Mesenchymal stem cell (in vitro differentiated cells and primary cell): ENCODE results near the gene HAL.

Source experiments
- DNase-seq: peaks from one replicate; pipeline ENCODE4 v3.0.0-alpha.2; 2013
- H2AFZ ChIP-seq: one replicate; pipeline ENCODE4 v1.6.1; 2013; ENCODE audit warnings: low read depth, mild to moderate bottlenecking, control low read depth, inconsistent platforms, low read length, moderate library complexity
- H2AK5ac ChIP-seq: 2 replicates; pipeline ENCODE4 v1.6.1; 2013; ENCODE audit warnings: low read length, moderate library complexity, mild to moderate bottlenecking, inconsistent platforms; ENCODE audit not compliant: severe bottlenecking
- H2BK120ac ChIP-seq: one replicate; pipeline ENCODE4 v1.6.1; 2013; ENCODE audit warnings: low read depth, mild to moderate bottlenecking, inconsistent platforms, low read length, moderate library complexity
- H2BK12ac ChIP-seq, 2 experiments: one replicate each; pipeline ENCODE4 v1.6.1; 2013; ENCODE audit warnings: inconsistent platforms in 2 of 2, low read length in 2 of 2, mild to moderate bottlenecking in 2 of 2, moderate library complexity in 2 of 2, control low read depth in 1 of 2
- H2BK15ac ChIP-seq: one replicate; pipeline ENCODE4 v1.6.1; 2013; ENCODE audit warnings: mild to moderate bottlenecking, low read depth, inconsistent platforms; ENCODE audit not compliant: poor library complexity, severe bottlenecking
- H2BK5ac ChIP-seq: 2 replicates; pipeline ENCODE4 v1.6.1; 2013; ENCODE audit warnings: low read depth, mild to moderate bottlenecking, low read length, control low read depth, inconsistent platforms; ENCODE audit not compliant: poor library complexity, severe bottlenecking
- H3K14ac ChIP-seq, 2 experiments: one replicate each; pipeline ENCODE4 v1.6.1; 2013; ENCODE audit warnings: inconsistent platforms in 2 of 2, low read length in 2 of 2, control low read depth in 1 of 2, mild to moderate bottlenecking in 1 of 2, moderate library complexity in 1 of 2
- H3K18ac ChIP-seq, 2 experiments: one replicate each; pipeline ENCODE4 v1.6.1; 2013; ENCODE audit warnings: inconsistent platforms in 2 of 2, low read length in 2 of 2, control low read depth in 1 of 2, low read depth in 1 of 2, mild to moderate bottlenecking in 1 of 2
- H3K23ac ChIP-seq, 2 experiments: one replicate each; pipeline ENCODE4 v1.6.1; 2013; ENCODE audit warnings: inconsistent platforms in 2 of 2, low read length in 2 of 2, mild to moderate bottlenecking in 2 of 2, moderate library complexity in 2 of 2, control low read depth in 1 of 2
- H3K27ac ChIP-seq: 2 replicates; pipeline ENCODE4 v1.5.1; 2013; ENCODE audit warnings: mild to moderate bottlenecking, moderate library complexity, low read length, control low read depth, inconsistent platforms; ENCODE audit not compliant: poor library complexity, severe bottlenecking
- H3K27me3 ChIP-seq, 2 experiments: 2 replicates each; pipeline versions ENCODE4 v1.6.1 to v1.7.0; 2013; ENCODE audit warnings: low read length in 2 of 2, mild to moderate bottlenecking in 2 of 2, moderate library complexity in 2 of 2, control low read depth in 1 of 2, inconsistent platforms in 1 of 2; ENCODE audit not compliant: control insufficient read depth in 1 of 2, insufficient read depth in 1 of 2
- H3K36me3 ChIP-seq, 2 experiments: 2 replicates each; pipeline versions ENCODE4 v1.6.1 to v1.7.0; 2013; ENCODE audit warnings: low read length in 2 of 2, control low read depth in 1 of 2, inconsistent platforms in 1 of 2, low read depth in 1 of 2, mild to moderate bottlenecking in 1 of 2; ENCODE audit not compliant: insufficient read depth in 2 of 2, control insufficient read depth in 1 of 2
- H3K4ac ChIP-seq, 2 experiments: one replicate each; pipeline ENCODE4 v1.6.1; 2013; ENCODE audit warnings: inconsistent platforms in 2 of 2, low read length in 2 of 2, mild to moderate bottlenecking in 2 of 2, moderate library complexity in 2 of 2, control low read depth in 1 of 2, low read depth in 1 of 2
- H3K4me1 ChIP-seq: 2 replicates; pipeline ENCODE4 v1.6.1; 2013; ENCODE audit warnings: low read depth, low read length, control low read depth; ENCODE audit not compliant: control insufficient read depth, insufficient read depth
- H3K4me2 ChIP-seq: 2 replicates; pipeline ENCODE4 v1.6.1; 2013; ENCODE audit warnings: low read length, mild to moderate bottlenecking, inconsistent platforms; ENCODE audit not compliant: poor library complexity, severe bottlenecking
- H3K4me3 ChIP-seq, 2 experiments: 2 replicates each; pipeline versions ENCODE4 v1.5.1 to v1.7.0; 2013; ENCODE audit warnings: low read length in 2 of 2, mild to moderate bottlenecking in 2 of 2, control low read depth in 1 of 2, low read depth in 1 of 2; ENCODE audit not compliant: insufficient read depth in 1 of 2
- H3K79me1 ChIP-seq: replicated peaks from 2 replicates; pipeline ENCODE4 v1.6.1; 2013; ENCODE audit warnings: mild to moderate bottlenecking, control low read depth, low read length, inconsistent platforms; ENCODE audit not compliant: poor library complexity, severe bottlenecking
- H3K9ac ChIP-seq: 2 replicates; pipeline ENCODE4 v1.7.0; 2013; ENCODE audit warnings: mild to moderate bottlenecking, low read length, moderate library complexity
- H3K9me3 ChIP-seq: 2 replicates; pipeline ENCODE4 v1.7.0; 2013; ENCODE audit warnings: mild to moderate bottlenecking, low read length; ENCODE audit not compliant: control insufficient read depth
- H4K8ac ChIP-seq: one replicate; pipeline ENCODE4 v1.6.1; 2013; ENCODE audit warnings: inconsistent platforms, mild to moderate bottlenecking, low read length, moderate library complexity
- H4K91ac ChIP-seq: one replicate; pipeline ENCODE4 v1.6.1; 2013; ENCODE audit warnings: mild to moderate bottlenecking, low read length, inconsistent platforms
- WGBS: methylation state at CpG from one replicate; pipeline ENCODE4 v1.1.7; 2013; ENCODE audit warnings: mixed read lengths; 5-methylcytosine and 5-hydroxymethylcytosine counted together

Gene HAL

GRCh38 chr12:96035283-96036236, 39.4 kb upstream of the HAL start, which contains the start of gene LTA4H:
LTA4H (minus strand) TSS chr12:96035587; CDS start chr12:96035519, 68 bp downstream.
- Histone ChIP-seq H2BK120ac (peak within 1 kb of the TSS; percentile 66), H3K9ac (peak within 1 kb of the TSS; percentile 84), H3K4me1 (peaks cover 2% of the 10 kb centered on the region), H2BK5ac (no peak within 1 kb of the TSS), H3K4ac (peak within 1 kb of the TSS; percentile 18 to 70), H3K4me2 (peak within 1 kb of the TSS; percentile 89), H4K8ac (peak within 1 kb of the TSS; percentile 48), H3K27ac (peak within 1 kb of the TSS; percentile 73), H3K14ac (peak within 1 kb of the TSS in 1 of 2 experiments; percentile 81), H2BK12ac (peak within 1 kb of the TSS in 1 of 2 experiments; percentile 40), H3K27me3 (no peaks in the 10 kb centered on the region), H4K91ac (no peak within 1 kb of the TSS), H3K23ac (peak within 1 kb of the TSS in 1 of 2 experiments; percentile 72), H2AK5ac (no peak within 1 kb of the TSS), H3K36me3 (no peaks in the 10 kb centered on the region), H3K79me1 (peaks cover 4% of the 10 kb centered on the region), H3K4me3 (peak within 1 kb of the TSS; percentile 94), H2BK15ac (no peak within 1 kb of the TSS), H2AFZ (peak within 1 kb of the TSS; percentile 98), H3K18ac (peak within 1 kb of the TSS; percentile 30 to 83), H3K9me3 (no peaks in the 10 kb centered on the region)
- peak; percentile 98 for DNase-seq
- under 1% methylated on average over 52 of the region's 55 CpGs for WGBS

GRCh38 chr12:96034621-96035282, 38.6 kb upstream of the HAL start:
- Histone ChIP-seq H3K9me3 (no peaks in the 10 kb centered on the region), H2AK5ac (no peak overlapping the region), H3K27ac (peak overlapping the region; percentile 73), H2BK12ac (no peak overlapping the region), H3K23ac (peak overlapping the region in 1 of 2 experiments; percentile 72), H3K27me3 (no peaks in the 10 kb centered on the region), H2AFZ (peak overlapping the region; percentile 98), H4K8ac (peak overlapping the region; percentile 48), H3K4ac (peak overlapping the region; percentile 18 to 61), H3K4me1 (peaks cover 2% of the 10 kb centered on the region), H4K91ac (no peak overlapping the region), H3K18ac (peak overlapping the region; percentile 30 to 83), H3K79me1 (peaks cover 8% of the 10 kb centered on the region), H3K36me3 (no peaks in the 10 kb centered on the region), H3K14ac (peak overlapping the region in 1 of 2 experiments; percentile 81), H2BK120ac (peak overlapping the region; percentile 66), H3K4me3 (peak overlapping the region; percentile 94), H2BK15ac (no peak overlapping the region), H3K4me2 (peak overlapping the region; percentile 89), H3K9ac (peak overlapping the region; percentile 84), H2BK5ac (no peak overlapping the region)
- WGBS = 2% methylated on average over 25 of the region's 25 CpGs
- DNase-seq = peak; percentile 53

- Histone ChIP-seq H3K23ac (no peak overlapping the region), H3K4me2 (peak overlapping the region; percentile 28), H3K4me1 (peaks cover 2% of the 10 kb centered on the region), H2BK5ac (no peak overlapping the region), H3K18ac (no peak overlapping the region), H3K4ac (no peak overlapping the region), H3K14ac (no peak overlapping the region), H2AFZ (no peak overlapping the region), H3K36me3 (no peaks in the 10 kb centered on the region), H4K8ac (no peak overlapping the region), H4K91ac (no peak overlapping the region), H3K27me3 (no peaks in the 10 kb centered on the region), H2BK120ac (no peak overlapping the region), H3K9ac (peak overlapping the region; percentile 84), H3K4me3 (peak overlapping the region in 1 of 2 experiments; percentile 94), H3K79me1 (peaks cover 10% of the 10 kb centered on the region), H2AK5ac (no peak overlapping the region), H3K9me3 (no peaks in the 10 kb centered on the region), H2BK15ac (no peak overlapping the region), H2BK12ac (no peak overlapping the region), H3K27ac (no peak overlapping the region)
- 100% methylated on average over 3 of the region's 7 CpGs for WGBS
- no peak for DNase-seq
These were observed 37.6 kb upstream of the HAL start for GRCh38 chr12:96033549-96034389.
